Caco-2 (cell line): ENCODE data around the gene HERC2. TPM values are rescaled to one million over a fixed set of nuclear protein-coding genes. Genes with fewer than 3 reads are reported as not detected.

Experiments
- BruUV-seq: library from RNA; stranded (reverse); fragments of 400-500 nt; replicated peaks from 2 replicates; lab custom pipeline; 2021; lab: Mats Ljungman, UMichigan
- CTCF ChIA-PET: fragments of 300-600 bp; sonication (Branson Sonifier 250); formaldehyde crosslinking; loops from one replicate; lab custom pipeline; 2022; ENCODE audit warnings: antibody characterized with exemption; lab: Charles Lee
- POLR2A ChIA-PET: fragments of 300-600 bp; sonication (Branson Sonifier 250); formaldehyde crosslinking; loops from one replicate; lab custom pipeline; 2022; ENCODE audit warnings: antibody characterized with exemption; lab: Charles Lee
- DNase-seq, 2 experiments: peaks; one replicate each; pipeline versions ENCODE4 v3.0.0 to v3.0.0-alpha.2; 2020 to 2022
- H3K27me3 ChIP-seq: replicated peaks from 2 replicates; pipeline ENCODE4 v1.6.0; 2011; ENCODE audit warnings: low read length; ENCODE audit not compliant: control insufficient read depth, insufficient read depth
- H3K36me3 ChIP-seq: 2 replicates; pipeline ENCODE4 v1.5.1; 2011; ENCODE audit warnings: low read length; ENCODE audit not compliant: control insufficient read depth, insufficient read depth
- H3K4me1 ChIP-seq: fragments of 250-450 bp; sonication (Bioruptor Pico); 2 replicates; pipeline ENCODE4 v1.5.1; 2020; ENCODE audit warnings: mild to moderate bottlenecking
- H3K4me3 ChIP-seq: 2 replicates; pipeline ENCODE4 v1.5.1; 2011; ENCODE audit warnings: low read depth, mild to moderate bottlenecking, control low read depth, low read length
- H3K9me3 ChIP-seq: fragments of 250-450 bp; sonication (Bioruptor Pico); 2 replicates; pipeline ENCODE4 v1.5.1; 2020; ENCODE audit warnings: mild to moderate bottlenecking, moderate library complexity
- H3K27ac Mint-ChIP-seq: one replicate; pipeline ENCODE4 v1.8.0; 2022; ENCODE audit warnings: mixed read lengths; ENCODE audit not compliant: unreplicated experiment
- H3K27me3 Mint-ChIP-seq: one replicate; pipeline ENCODE4 v1.8.0; 2022; ENCODE audit warnings: mixed read lengths; ENCODE audit not compliant: insufficient read depth, unreplicated experiment
- H3K36me3 Mint-ChIP-seq: one replicate; pipeline ENCODE4 v1.8.0; 2022; ENCODE audit warnings: mild to moderate bottlenecking, mixed read lengths; ENCODE audit not compliant: insufficient read depth, unreplicated experiment
- H3K4me1 Mint-ChIP-seq: one replicate; pipeline ENCODE4 v1.8.0; 2022; ENCODE audit warnings: low read depth, mixed read lengths; ENCODE audit not compliant: unreplicated experiment
- H3K4me3 Mint-ChIP-seq: one replicate; pipeline ENCODE4 v1.8.0; 2022; ENCODE audit warnings: mild to moderate bottlenecking, moderate library complexity, mixed read lengths; ENCODE audit not compliant: unreplicated experiment
- H3K9me3 Mint-ChIP-seq: one replicate; pipeline ENCODE4 v1.8.0; 2022; ENCODE audit warnings: mixed read lengths; ENCODE audit not compliant: unreplicated experiment
- CTCF ChIP-seq, 2 experiments: fragments of 200-600 bp in 1 of 2; IDR thresholded peaks; 1 replicate in 1 of 2; 2 replicates in 1 of 2; pipeline versions ENCODE4 v1.5.1 to v1.8.0; 2011 to 2022; ENCODE audit warnings: antibody characterized with exemption in 1 of 2, control low read depth in 1 of 2, inconsistent platforms in 1 of 2, low read depth in 1 of 2, low read length in 1 of 2, mild to moderate bottlenecking in 1 of 2, moderate library complexity in 1 of 2; ENCODE audit not compliant: insufficient read depth in 1 of 2, severe bottlenecking in 1 of 2, unreplicated experiment in 1 of 2
- intact Hi-C: fragments of 100-400 bp; cut with micrococcal nuclease; formaldehyde crosslinking; loops from one replicate; pipeline ENCODE4 v1.10.0; 2022; ENCODE audit not compliant: unreplicated experiment
- total RNA-seq: library from RNA; stranded (reverse); gene quantifications from 2 replicates; pipeline ENCODE4 v1.2.3, GENCODE V29; 2022

HERC2 gene
- total RNA-seq, 1 experiment from 2014 or later: 76.9 TPM

GRCh38 chr15:28271697-28272260 lies 50.2 kb downstream of the HERC2 start:
- TF ChIP-seq CTCF (IDR thresholded peaks at IDR 0.05; ENCODE audit: insufficient read depth in 1 of 2, low read depth in 1 of 2, low read length in 1 of 2, severe bottlenecking in 1 of 2, unreplicated experiment in 1 of 2): no peak
- H3K4me3 Mint-ChIP-seq: no peak overlapping the region
- H3K27me3 Mint-ChIP-seq: no peaks in the 10 kb centered on the region
- no peak overlapping the region for H3K4me3 ChIP-seq
- peaks cover 65% of the 10 kb centered on the region for H3K36me3 Mint-ChIP-seq
- no TSS peak for BruUV-seq
- no peaks in the 10 kb centered on the region for H3K4me1 ChIP-seq
- no peaks in the 10 kb centered on the region for H3K9me3 Mint-ChIP-seq
- intact Hi-C loops: no loop called here
- no peaks in the 10 kb centered on the region for H3K9me3 ChIP-seq
- no peak for DNase-seq
- H3K4me1 Mint-ChIP-seq: no peaks in the 10 kb centered on the region
- no peak overlapping the region for H3K27ac Mint-ChIP-seq
- CTCF ChIA-PET: no interaction called here
- POLR2A ChIA-PET: no interaction called here
- peaks cover 1% of the 10 kb centered on the region for H3K36me3 ChIP-seq
- no peaks in the 10 kb centered on the region for H3K27me3 ChIP-seq

GRCh38 chr15:28269097-28269496 lies 52.9 kb downstream of the HERC2 start:
- no peak for TF ChIP-seq CTCF (IDR thresholded peaks at IDR 0.05; ENCODE audit: insufficient read depth in 1 of 2, low read depth in 1 of 2, low read length in 1 of 2, severe bottlenecking in 1 of 2, unreplicated experiment in 1 of 2)
- no peak for DNase-seq
- CTCF ChIA-PET: no interaction called here
- Histone ChIP-seq H3K4me1 (no peaks in the 10 kb centered on the region), H3K4me3 (no peak overlapping the region), H3K9me3 (no peaks in the 10 kb centered on the region), H3K36me3 (peaks cover 1% of the 10 kb centered on the region), H3K27me3 (no peaks in the 10 kb centered on the region)
- no peaks in the 10 kb centered on the region for H3K27me3 Mint-ChIP-seq
- H3K4me1 Mint-ChIP-seq: no peaks in the 10 kb centered on the region
- H3K4me3 Mint-ChIP-seq: no peak overlapping the region
- BruUV-seq: no TSS peak
- H3K9me3 Mint-ChIP-seq: no peaks in the 10 kb centered on the region
- POLR2A ChIA-PET: no interaction called here
- intact Hi-C loops: no loop called here
- H3K27ac Mint-ChIP-seq: no peak overlapping the region
- peaks cover 75% of the 10 kb centered on the region for H3K36me3 Mint-ChIP-seq

GRCh38 chr15:28267727-28268126 lies 54.3 kb downstream of the HERC2 start:
- H3K4me3 ChIP-seq: no peak overlapping the region
- peaks cover 78% of the 10 kb centered on the region for H3K36me3 Mint-ChIP-seq
- no peaks in the 10 kb centered on the region for H3K4me1 Mint-ChIP-seq
- no peaks in the 10 kb centered on the region for H3K4me1 ChIP-seq
- H3K27me3 ChIP-seq: no peaks in the 10 kb centered on the region
- H3K9me3 ChIP-seq: no peaks in the 10 kb centered on the region
- BruUV-seq: no TSS peak
- no peak overlapping the region for H3K4me3 Mint-ChIP-seq
- DNase-seq: no peak
- intact Hi-C loops: no loop called here
- TF ChIP-seq CTCF (IDR thresholded peaks at IDR 0.05; ENCODE audit: insufficient read depth in 1 of 2, low read depth in 1 of 2, low read length in 1 of 2, severe bottlenecking in 1 of 2, unreplicated experiment in 1 of 2): no peak
- H3K36me3 ChIP-seq: no peaks in the 10 kb centered on the region; the same call in none of the 2 replicates
- H3K9me3 Mint-ChIP-seq: no peaks in the 10 kb centered on the region
- no peaks in the 10 kb centered on the region for H3K27me3 Mint-ChIP-seq
- ChIA-PET POLR2A (no interaction called here), CTCF (interaction anchor here (0.6 kb wide), 1 partner anchor 1078 kb away, joined by 3 read pairs; no protein-coding TSS in a partner anchor)
- no peak overlapping the region for H3K27ac Mint-ChIP-seq
